Tibial nerve (tissue), 3 donors: ENCODE measurements around the gene ATF2.

Experiments used
- POLR2A ChIP-seq, 2 donors: fragments of 450-650 bp; IDR thresholded peaks; one replicate each; pipeline ENCODE4 v1.6.1; 2017; ENCODE audit warnings: antibody characterized with exemption in 2 of 2, mild to moderate bottlenecking in 2 of 2, moderate library complexity in 2 of 2
- TF ChIP-seq, protein P1 (sequence below), 5 experiments: fragments of 200-600 bp in 3 of 5; fragments of 450-650 bp in 2 of 5; sonication (generic) in 3 of 5; IDR thresholded peaks; one replicate each; pipeline ENCODE4 v1.5.1; 2016 to 2019; ENCODE audit warnings: antibody characterized with exemption in 5 of 5, mild to moderate bottlenecking in 3 of 5, moderate library complexity in 2 of 5

- TF ChIP-seq, protein P1, sequence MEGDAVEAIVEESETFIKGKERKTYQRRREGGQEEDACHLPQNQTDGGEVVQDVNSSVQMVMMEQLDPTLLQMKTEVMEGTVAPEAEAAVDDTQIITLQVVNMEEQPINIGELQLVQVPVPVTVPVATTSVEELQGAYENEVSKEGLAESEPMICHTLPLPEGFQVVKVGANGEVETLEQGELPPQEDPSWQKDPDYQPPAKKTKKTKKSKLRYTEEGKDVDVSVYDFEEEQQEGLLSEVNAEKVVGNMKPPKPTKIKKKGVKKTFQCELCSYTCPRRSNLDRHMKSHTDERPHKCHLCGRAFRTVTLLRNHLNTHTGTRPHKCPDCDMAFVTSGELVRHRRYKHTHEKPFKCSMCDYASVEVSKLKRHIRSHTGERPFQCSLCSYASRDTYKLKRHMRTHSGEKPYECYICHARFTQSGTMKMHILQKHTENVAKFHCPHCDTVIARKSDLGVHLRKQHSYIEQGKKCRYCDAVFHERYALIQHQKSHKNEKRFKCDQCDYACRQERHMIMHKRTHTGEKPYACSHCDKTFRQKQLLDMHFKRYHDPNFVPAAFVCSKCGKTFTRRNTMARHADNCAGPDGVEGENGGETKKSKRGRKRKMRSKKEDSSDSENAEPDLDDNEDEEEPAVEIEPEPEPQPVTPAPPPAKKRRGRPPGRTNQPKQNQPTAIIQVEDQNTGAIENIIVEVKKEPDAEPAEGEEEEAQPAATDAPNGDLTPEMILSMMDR (IDR thresholded peaks at IDR 0.05): no peak
- TF ChIP-seq POLR2A (IDR thresholded peaks at IDR 0.05): no peak
Observed at GRCh38 chr2:175034716-175035115, 133.3 kb downstream of the ATF2 start.
